Coronary artery (tissue), 2 donors: ENCODE measurements around the gene SORCS1.

Experiments used
- DNase-seq: peaks from one replicate; pipeline ENCODE4 v3.0.0-alpha.2; 2017; ENCODE audit warnings: low spot score
- H3K27ac ChIP-seq, 2 donors: fragments of 200-600 bp; sonication (generic); one replicate each; pipeline ENCODE4 v1.5.1; 2016 to 2019
- H3K4me3 ChIP-seq: fragments of 200-600 bp; sonication (generic); 2 replicates; pipeline ENCODE4 v1.5.1; 2016; ENCODE audit warnings: mild to moderate bottlenecking, moderate library complexity
- CTCF ChIP-seq: fragments of 200-600 bp; sonication (generic); IDR thresholded peaks from one replicate; pipeline ENCODE4 v1.5.1; 2019; ENCODE audit warnings: antibody characterized with exemption

The SORCS1 gene

GRCh38 chr10:107164992-107165391 is 486 bp upstream of the SORCS1 start:
- H3K4me3 ChIP-seq, result peak overlapping the region; percentile 70
- no peak for DNase-seq
- no peak for TF ChIP-seq CTCF
- H3K27ac ChIP-seq, result no peak overlapping the region

GRCh38 chr10:107163076-107163855 is 1.2 kb downstream of the SORCS1 start:
- H3K27ac ChIP-seq, result peak overlapping the region in 1 of 2 donors; percentile 35
- H3K4me3 ChIP-seq, result peak overlapping the region; percentile 70
- no peak for TF ChIP-seq CTCF
- no peak for DNase-seq

- no peak overlapping the region for H3K4me3 ChIP-seq
- DNase-seq, result no peak
- H3K27ac ChIP-seq, result no peak overlapping the region
- no peak for TF ChIP-seq CTCF
Measured at GRCh38 chr10:107160866-107161265, 3.6 kb downstream of the SORCS1 start.

GRCh38 chr10:107159871-107160270 is 4.6 kb downstream of the SORCS1 start:
- DNase-seq, result no peak
- no peak overlapping the region for H3K27ac ChIP-seq
- no peak for TF ChIP-seq CTCF
- no peak overlapping the region for H3K4me3 ChIP-seq

- TF ChIP-seq CTCF, result no peak
- no peak for DNase-seq
- H3K4me3 ChIP-seq, result no peak overlapping the region
Measured at GRCh38 chr10:107157071-107157470, 7.4 kb downstream of the SORCS1 start.

DNA sequence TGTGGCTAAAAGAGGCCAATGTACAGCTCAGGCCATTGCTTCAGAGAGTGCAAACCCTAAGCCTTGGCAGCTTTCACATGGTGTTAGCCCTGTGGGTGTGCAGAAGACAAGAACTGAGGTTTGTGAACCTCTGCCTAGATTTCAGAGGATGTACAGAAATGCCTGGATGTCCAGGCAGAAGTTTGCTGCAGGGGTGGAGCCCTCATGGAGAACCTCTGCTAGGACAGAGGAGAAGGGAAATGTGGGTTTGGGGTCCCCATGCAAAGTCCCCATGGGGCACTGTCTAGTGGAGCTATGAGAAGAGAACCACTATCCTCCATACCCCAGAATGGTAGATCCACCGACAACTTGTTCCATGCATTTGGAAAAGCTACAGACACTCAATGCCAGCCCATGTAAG is 12.4 kb downstream of the SORCS1 start:
- no peak for TF ChIP-seq CTCF
- H3K4me3 ChIP-seq, result no peak overlapping the region
- DNase-seq, result no peak
- H3K27ac ChIP-seq, result no peak overlapping the region

More at GRCh38 chr10:107157071-107157470, 7.4 kb downstream of the SORCS1 start:
- no peak overlapping the region for H3K27ac ChIP-seq

GRCh38 chr10:107148906-107149305 is 15.6 kb downstream of the SORCS1 start:
- H3K27ac ChIP-seq, result no peak overlapping the region
- DNase-seq, result no peak
- H3K4me3 ChIP-seq, result no peak overlapping the region
- no peak for TF ChIP-seq CTCF
